Mucosa of rectum (tissue), 2 donors: ENCODE measurements around the gene URB1.

Experiments used
- H3K27ac ChIP-seq, 2 donors: one replicate each; pipeline ENCODE4 v1.7.0; 2013; ENCODE audit warnings: inconsistent platforms in 2 of 2, low read depth in 2 of 2, low read length in 2 of 2
- H3K27me3 ChIP-seq, 2 donors: one replicate each; pipeline ENCODE4 v1.7.0; 2013; ENCODE audit warnings: low read length in 2 of 2; ENCODE audit not compliant: control insufficient read depth in 2 of 2, insufficient read depth in 2 of 2
- H3K36me3 ChIP-seq, 2 donors: one replicate each; pipeline ENCODE4 v1.7.0; 2013; ENCODE audit warnings: low read length in 2 of 2; ENCODE audit not compliant: control insufficient read depth in 2 of 2, insufficient read depth in 2 of 2
- H3K4me1 ChIP-seq, 2 donors: one replicate each; pipeline ENCODE4 v1.7.0; 2013; ENCODE audit warnings: low read length in 2 of 2, mild to moderate bottlenecking in 1 of 2; ENCODE audit not compliant: control insufficient read depth in 2 of 2, insufficient read depth in 2 of 2
- H3K4me3 ChIP-seq, 2 donors: one replicate each; pipeline ENCODE4 v1.7.0; 2013; ENCODE audit warnings: low read length in 2 of 2
- H3K9ac ChIP-seq, 2 donors: one replicate each; pipeline ENCODE4 v1.7.0; 2013; ENCODE audit warnings: low read length in 2 of 2, low read depth in 1 of 2, mild to moderate bottlenecking in 1 of 2
- H3K9me3 ChIP-seq, 2 donors: one replicate each; pipeline ENCODE4 v1.7.0; 2013; ENCODE audit warnings: low read length in 2 of 2; ENCODE audit not compliant: control insufficient read depth in 2 of 2
- donor health status: healthy.
- donor health status: Normal muscosa, but diverticular disease.

Gene URB1

DNA sequence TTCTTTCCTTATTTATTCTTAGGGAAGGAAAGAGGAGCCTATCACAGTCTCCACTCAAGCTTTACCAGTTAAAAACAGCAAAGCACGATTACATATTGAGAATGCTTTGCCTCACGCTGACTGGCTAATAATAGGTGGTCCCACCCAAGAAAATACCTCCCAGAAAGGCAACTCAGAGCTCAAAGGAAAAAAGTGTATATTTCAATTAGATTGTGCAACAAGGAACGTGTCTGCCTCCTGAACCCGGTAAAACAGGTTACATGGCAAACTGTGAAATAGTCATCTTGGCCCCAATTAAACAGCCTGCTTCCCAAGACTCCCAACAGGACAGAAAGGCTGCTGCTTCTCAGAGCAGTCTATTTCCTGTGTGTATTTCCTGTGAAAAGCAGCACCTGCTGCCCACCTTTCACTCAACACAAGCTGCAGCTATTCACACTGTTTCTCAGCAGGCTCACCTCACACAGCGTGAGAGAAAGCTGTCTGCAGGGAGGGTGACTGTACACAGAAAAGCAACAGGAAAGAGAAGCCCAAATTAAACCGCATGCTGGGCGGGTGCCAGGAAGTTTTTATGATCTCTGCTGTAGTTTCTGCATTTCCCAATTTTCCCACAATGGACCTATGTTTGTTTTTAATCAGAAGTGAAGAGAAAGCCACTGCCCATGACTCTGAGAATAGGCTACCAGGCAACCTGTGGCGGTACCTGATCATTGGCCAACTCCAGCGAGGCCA lies 44.0 kb downstream of the URB1 start:
- H3K27ac ChIP-seq, result no peak overlapping the region
- H3K9ac ChIP-seq, result no peak overlapping the region
- peaks cover 0 to 3% of the 10 kb centered on the region in 2 donors for H3K9me3 ChIP-seq
- peaks cover 83 to 90% of the 10 kb centered on the region in 2 donors for H3K36me3 ChIP-seq
- no peaks in the 10 kb centered on the region for H3K27me3 ChIP-seq
- H3K4me3 ChIP-seq, result no peak overlapping the region
- H3K4me1 ChIP-seq, result peaks cover 0 to 4% of the 10 kb centered on the region in 2 donors

DNA sequence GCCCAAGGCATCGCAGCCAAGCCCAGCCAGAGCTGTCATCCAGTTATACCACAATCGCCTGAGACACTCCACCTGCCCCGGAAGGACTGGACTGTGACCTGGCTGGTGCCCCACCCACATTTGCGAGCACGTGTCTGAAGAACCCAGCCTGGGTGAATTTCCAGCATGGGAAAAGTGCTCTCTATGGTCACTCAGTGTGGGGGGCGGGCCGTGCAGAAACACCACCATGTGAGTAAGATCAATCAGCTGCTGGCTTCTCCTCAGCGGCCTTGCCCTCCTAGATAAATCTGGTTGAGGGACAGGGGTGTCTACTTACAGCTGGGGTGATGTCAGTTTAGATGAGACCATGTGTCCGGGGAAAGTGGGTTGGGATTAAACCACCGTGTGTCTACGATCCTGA lies 44.8 kb downstream of the URB1 start:
- peaks cover 82 to 87% of the 10 kb centered on the region in 2 donors for H3K36me3 ChIP-seq
- peaks cover 0 to 3% of the 10 kb centered on the region in 2 donors for H3K9me3 ChIP-seq
- peaks cover 0 to 4% of the 10 kb centered on the region in 2 donors for H3K4me1 ChIP-seq
- no peak overlapping the region for H3K4me3 ChIP-seq
- H3K9ac ChIP-seq, result no peak overlapping the region
- no peak overlapping the region for H3K27ac ChIP-seq
- no peaks in the 10 kb centered on the region for H3K27me3 ChIP-seq

DNA sequence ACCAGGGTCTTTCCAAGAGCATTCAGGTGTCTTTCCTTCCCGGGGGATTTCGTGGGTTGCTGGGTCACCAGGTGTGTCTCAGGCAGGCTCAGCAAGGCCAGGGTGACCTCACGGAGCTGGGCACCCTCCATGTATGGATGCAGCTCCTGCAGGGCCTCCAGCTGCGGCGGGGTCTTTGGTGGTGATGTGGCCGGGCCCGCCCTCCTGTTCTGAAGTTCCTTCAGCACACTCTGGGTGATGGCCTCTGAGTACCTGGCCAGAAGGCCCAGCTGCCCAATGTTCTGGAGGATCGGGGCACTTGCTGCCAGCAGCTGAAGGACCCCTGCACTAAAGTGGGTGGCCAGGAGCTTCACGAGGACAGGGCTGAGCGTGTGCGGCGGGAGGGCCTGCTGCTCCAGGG lies 45.5 kb downstream of the URB1 start:
- peaks cover 0 to 4% of the 10 kb centered on the region in 2 donors for H3K4me1 ChIP-seq
- H3K4me3 ChIP-seq, result no peak overlapping the region
- no peak overlapping the region for H3K9ac ChIP-seq
- no peak overlapping the region for H3K27ac ChIP-seq
- H3K36me3 ChIP-seq, result peaks cover 76 to 86% of the 10 kb centered on the region in 2 donors
- H3K9me3 ChIP-seq, result peaks cover 0 to 3% of the 10 kb centered on the region in 2 donors
- no peaks in the 10 kb centered on the region for H3K27me3 ChIP-seq

DNA sequence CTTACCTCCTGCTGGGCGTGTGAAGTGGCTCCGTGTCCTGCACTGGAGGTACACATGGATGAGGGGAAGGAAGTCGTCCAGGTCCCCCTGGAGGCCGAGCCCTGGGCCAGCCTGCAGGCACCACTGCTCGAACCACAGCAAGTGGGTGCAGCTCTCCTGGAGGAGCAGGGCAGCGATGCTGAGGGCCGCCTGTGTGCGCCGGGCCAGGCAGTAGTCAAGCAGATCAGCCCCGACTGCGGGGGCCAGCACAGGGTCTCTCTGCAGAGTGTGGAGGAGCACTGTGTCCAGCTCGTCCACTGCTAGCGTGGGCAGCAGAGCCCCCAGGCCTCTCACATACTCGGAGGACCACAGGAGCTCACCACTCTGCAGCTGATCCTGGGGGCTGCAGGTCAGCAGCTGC lies 45.9 kb downstream of the URB1 start:
- H3K27me3 ChIP-seq, result no peaks in the 10 kb centered on the region
- no peak overlapping the region for H3K9ac ChIP-seq
- H3K9me3 ChIP-seq, result peaks cover 0 to 3% of the 10 kb centered on the region in 2 donors
- peaks cover 0 to 4% of the 10 kb centered on the region in 2 donors for H3K4me1 ChIP-seq
- H3K36me3 ChIP-seq, result peaks cover 73 to 88% of the 10 kb centered on the region in 2 donors
- no peak overlapping the region for H3K27ac ChIP-seq
- H3K4me3 ChIP-seq, result no peak overlapping the region

DNA sequence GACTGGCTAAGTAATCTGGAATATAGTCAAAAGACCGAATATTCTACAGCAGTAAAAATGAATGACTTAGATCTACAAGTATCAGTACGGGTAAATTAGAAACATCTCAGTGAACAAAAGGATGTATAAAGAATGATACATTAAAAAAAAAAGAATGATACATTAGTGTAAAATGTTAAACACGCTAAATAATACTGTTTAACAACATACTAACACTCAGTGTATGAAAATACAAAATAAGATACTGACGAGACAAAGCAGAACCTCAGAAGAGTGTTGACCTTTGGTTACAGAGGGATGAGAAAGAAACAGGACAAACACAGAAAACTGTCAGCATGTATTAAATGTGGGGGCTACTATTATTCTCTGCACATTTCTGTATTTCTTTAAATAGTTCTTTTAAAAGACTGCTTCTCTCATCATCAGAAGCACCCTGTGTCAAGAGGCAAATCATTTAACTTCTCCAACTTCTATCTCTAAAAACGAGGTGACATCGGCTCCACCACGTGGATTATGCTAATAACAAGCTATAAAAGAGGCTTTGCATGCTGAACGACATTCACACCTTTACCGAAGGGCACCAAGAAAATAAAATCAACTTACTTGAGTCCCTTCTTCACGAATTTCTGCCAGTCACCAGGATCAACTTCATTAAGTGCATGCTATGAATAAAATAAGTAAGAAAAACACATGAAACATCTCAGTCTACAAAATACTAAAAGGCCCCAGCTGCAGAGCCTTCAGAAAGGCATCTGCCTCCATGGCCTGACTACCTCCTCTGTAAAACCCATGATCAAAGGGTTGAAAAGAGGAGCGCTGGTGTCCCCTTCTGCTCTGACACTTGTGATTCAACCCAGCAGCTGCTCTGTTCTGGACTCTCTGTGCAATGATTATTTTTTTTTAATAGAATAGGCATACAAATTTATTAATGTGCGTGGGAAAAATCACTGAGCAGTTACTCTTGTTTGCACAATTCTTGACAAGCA lies 51.7 kb downstream of the URB1 start:
- H3K27me3 ChIP-seq, result no peaks in the 10 kb centered on the region
- H3K9ac ChIP-seq, result no peak overlapping the region
- H3K4me3 ChIP-seq, result no peak overlapping the region
- no peaks in the 10 kb centered on the region for H3K4me1 ChIP-seq
- H3K9me3 ChIP-seq, result peaks cover 0 to 3% of the 10 kb centered on the region in 2 donors
- peaks cover 55 to 67% of the 10 kb centered on the region in 2 donors for H3K36me3 ChIP-seq
- no peak overlapping the region for H3K27ac ChIP-seq

DNA sequence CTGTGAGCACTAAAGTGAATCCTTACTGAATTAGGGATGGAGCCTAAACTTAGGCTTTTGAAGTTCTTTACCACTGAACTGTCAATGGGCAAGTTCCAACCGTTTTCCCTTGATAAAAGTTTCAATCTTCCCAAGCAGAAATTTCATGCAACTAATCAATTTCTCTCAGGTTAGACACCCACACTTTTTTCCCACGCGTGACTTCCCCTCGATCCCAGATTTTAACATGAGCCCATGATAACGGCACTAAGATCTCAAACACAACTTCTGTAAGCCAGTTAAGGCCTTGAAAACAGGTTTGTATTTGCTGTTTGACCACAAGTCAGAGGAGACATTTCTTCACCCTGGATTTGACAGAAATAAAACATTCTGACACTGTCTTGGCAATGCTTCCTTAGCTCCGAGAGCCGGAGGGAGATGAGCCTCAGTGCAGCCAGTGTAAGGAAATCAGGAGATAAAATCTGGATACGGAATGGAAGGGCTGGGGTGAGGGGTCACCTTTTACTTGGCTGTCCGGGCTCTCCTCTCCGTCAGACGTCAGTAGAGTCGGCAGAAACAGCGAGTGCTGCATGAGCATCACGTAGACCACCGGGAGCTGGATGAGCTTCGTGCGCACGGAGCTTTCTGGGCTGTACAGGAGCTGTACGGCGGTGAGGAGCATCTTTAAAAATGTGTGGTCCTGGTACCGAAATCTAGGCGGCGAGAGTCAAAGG lies 54.4 kb downstream of the URB1 start:
- peaks cover 48 to 68% of the 10 kb centered on the region in 2 donors for H3K36me3 ChIP-seq
- H3K9ac ChIP-seq, result no peak overlapping the region
- H3K9me3 ChIP-seq, result no peaks in the 10 kb centered on the region
- H3K4me3 ChIP-seq, result no peak overlapping the region
- H3K27me3 ChIP-seq, result no peaks in the 10 kb centered on the region
- H3K27ac ChIP-seq, result no peak overlapping the region
- H3K4me1 ChIP-seq, result no peaks in the 10 kb centered on the region

DNA sequence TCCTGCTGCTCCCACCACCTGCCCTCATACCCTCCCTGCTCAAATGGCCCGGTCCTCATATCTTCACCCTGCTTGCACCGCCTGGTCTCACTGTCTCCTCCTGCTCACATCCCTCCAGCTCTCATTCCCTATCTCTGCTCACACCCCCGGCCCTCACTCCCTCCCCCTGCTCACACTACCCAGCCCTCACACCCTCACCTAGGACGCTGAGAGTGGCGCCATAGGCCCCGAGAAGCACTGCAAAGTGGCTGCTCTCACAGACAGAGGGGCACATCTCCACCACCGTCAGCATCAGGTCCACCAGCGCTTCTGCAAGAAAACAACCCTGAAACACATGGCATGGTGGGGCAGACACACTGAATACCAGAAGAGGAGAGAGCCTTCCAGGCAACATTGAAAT lies 55.6 kb downstream of the URB1 start:
- Histone ChIP-seq H3K27me3 (no peaks in the 10 kb centered on the region), H3K9me3 (no peaks in the 10 kb centered on the region), H3K9ac (no peak overlapping the region), H3K27ac (no peak overlapping the region), H3K36me3 (peaks cover 45 to 61% of the 10 kb centered on the region in 2 donors), H3K4me1 (no peaks in the 10 kb centered on the region), H3K4me3 (no peak overlapping the region)

DNA sequence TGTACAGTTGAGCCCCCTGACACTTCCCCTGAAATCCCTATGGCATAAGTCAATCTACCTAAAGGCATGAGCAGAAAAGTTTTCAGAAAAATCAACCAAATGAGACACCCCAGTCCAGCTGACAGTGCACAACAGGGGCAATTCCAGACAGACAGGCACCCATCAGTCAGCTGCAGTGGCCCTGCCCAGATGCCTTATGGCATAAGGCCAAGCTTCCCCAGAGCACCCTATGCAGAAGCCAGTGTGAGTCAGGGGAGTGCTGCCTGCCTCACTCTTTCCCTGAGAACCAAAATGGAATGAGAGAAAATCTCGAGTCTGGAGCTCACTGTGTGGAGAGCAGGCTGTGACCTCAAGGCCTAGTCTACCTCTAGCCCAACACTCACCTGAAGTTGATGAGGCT lies 56.1 kb downstream of the URB1 start:
- no peak overlapping the region for H3K27ac ChIP-seq
- no peaks in the 10 kb centered on the region for H3K4me1 ChIP-seq
- H3K4me3 ChIP-seq, result no peak overlapping the region
- peaks cover 47 to 61% of the 10 kb centered on the region in 2 donors for H3K36me3 ChIP-seq
- H3K9me3 ChIP-seq, result no peaks in the 10 kb centered on the region
- H3K9ac ChIP-seq, result no peak overlapping the region
- H3K27me3 ChIP-seq, result no peaks in the 10 kb centered on the region

DNA sequence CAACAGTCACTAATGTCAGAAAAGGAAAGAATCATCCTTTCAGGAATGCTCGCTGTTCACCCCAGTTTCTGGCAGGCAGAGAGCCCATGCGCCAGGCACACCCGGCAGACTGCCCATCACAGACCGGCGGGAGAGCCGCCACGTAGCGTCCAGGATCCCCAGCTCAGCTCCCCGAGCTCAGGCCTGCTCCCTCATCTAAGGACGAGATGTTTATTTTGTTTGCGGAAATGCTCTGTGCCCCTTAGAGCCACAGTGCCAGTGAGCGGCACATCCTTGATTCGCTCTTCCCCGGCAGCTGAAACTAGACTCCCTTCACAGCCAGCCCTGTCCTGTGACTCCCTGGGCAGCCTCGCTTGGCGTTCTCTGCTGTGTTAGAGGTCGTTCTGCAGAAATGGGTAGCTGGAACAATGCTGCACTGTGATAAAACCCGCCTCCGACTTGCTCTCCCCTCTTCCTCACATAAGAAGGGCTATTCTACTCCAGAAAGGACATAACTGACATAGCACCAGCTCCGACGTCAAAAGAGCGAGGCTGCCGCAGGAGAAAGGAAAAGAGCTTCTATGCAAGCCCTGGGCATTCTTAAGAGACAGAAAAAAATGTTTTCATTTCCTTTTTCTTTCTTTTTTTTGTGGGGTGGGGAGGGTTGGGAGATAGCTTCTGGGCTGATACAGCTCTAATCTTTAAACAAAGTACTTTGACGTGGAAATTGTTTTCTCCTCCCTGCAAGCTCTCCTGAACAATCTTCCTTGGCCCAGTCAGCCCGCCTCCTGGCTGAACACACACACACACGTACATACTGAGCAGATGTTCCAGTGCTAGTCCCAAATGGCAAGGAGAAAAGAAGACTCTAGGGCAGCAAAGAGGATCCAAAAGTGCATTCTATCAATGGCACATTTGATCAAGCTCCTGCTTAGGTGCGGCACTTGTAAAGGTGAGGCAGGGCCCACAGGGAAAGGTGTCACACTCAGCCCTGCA lies 56.9 kb downstream of the URB1 start:
- no peak overlapping the region for H3K9ac ChIP-seq
- no peaks in the 10 kb centered on the region for H3K9me3 ChIP-seq
- no peak overlapping the region for H3K27ac ChIP-seq
- H3K4me1 ChIP-seq, result no peaks in the 10 kb centered on the region
- no peaks in the 10 kb centered on the region for H3K27me3 ChIP-seq
- H3K4me3 ChIP-seq, result no peak overlapping the region
- peaks cover 50 to 66% of the 10 kb centered on the region in 2 donors for H3K36me3 ChIP-seq
